HCEC 1CT (cell line): ENCODE data around the gene ZKSCAN3.
A peak's percentile ranks its signal among the peaks of the same experiment; 100 is the strongest.
"Not testable (repeated sequence)": the region's sequence is repeated elsewhere in the genome, so short reads cannot be mapped to it uniquely, and the experiment has no call there.

Experiments used
- DNase-seq: peaks from one replicate; pipeline ENCODE4 v3.0.0-alpha.2; 2017

The ZKSCAN3 gene

GRCh38 chr6:28343898-28344677, 5.7 kb upstream of the ZKSCAN3 start:
- no peak for DNase-seq

GRCh38 chr6:28345201-28345600, 4.5 kb upstream of the ZKSCAN3 start:
- DNase-seq = no peak

GRCh38 chr6:28347119-28347518, 2.6 kb upstream of the ZKSCAN3 start:
- no peak for DNase-seq

- DNase-seq = no peak
These were observed 329 bp upstream of the ZKSCAN3 start for GRCh38 chr6:28349344-28349891.

GRCh38 chr6:28351087-28351486, 1.3 kb downstream of the ZKSCAN3 start:
- no peak for DNase-seq

- DNase-seq = no peak
These were observed 1.8 kb downstream of the ZKSCAN3 start for GRCh38 chr6:28351493-28351925.

- no peak for DNase-seq
These were observed 3.6 kb downstream of the ZKSCAN3 start for GRCh38 chr6:28353356-28353755.

- no peak for DNase-seq
These were observed 4.4 kb downstream of the ZKSCAN3 start for GRCh38 chr6:28353981-28354676.

GRCh38 chr6:28354688-28355554, 5.2 kb downstream of the ZKSCAN3 start:
- DNase-seq = no peak

GRCh38 chr6:28355743-28356665, 6.3 kb downstream of the ZKSCAN3 start:
- peak; percentile 82 for DNase-seq

- DNase-seq = no peak
These were observed 6.9 kb downstream of the ZKSCAN3 start for GRCh38 chr6:28356666-28357020.

GRCh38 chr6:28357036-28357435, 7.3 kb downstream of the ZKSCAN3 start:
- peak; percentile 40 for DNase-seq

GRCh38 chr6:28359562-28359961, 9.8 kb downstream of the ZKSCAN3 start:
- DNase-seq = not testable (repeated sequence)

- no peak for DNase-seq
These were observed 11.2 kb downstream of the ZKSCAN3 start for GRCh38 chr6:28360961-28361360.

GRCh38 chr6:28365590-28365989, 15.8 kb downstream of the ZKSCAN3 start:
- DNase-seq = not testable (repeated sequence)

GRCh38 chr6:28368522-28368921, 18.8 kb downstream of the ZKSCAN3 start:
- no peak for DNase-seq

- DNase-seq = no peak
These were observed 19.7 kb downstream of the ZKSCAN3 start for GRCh38 chr6:28369463-28369862.

- no peak for DNase-seq
These were observed 20.7 kb downstream of the ZKSCAN3 start for GRCh38 chr6:28370440-28370839.

GRCh38 chr6:28371280-28371679, 21.5 kb downstream of the ZKSCAN3 start:
- DNase-seq = no peak

- DNase-seq = no peak
These were observed 22.1 kb downstream of the ZKSCAN3 start for GRCh38 chr6:28371706-28372451.

GRCh38 chr6:28373925-28374324, 24.2 kb downstream of the ZKSCAN3 start:
- no peak for DNase-seq
